ENCODE data around the gene FAM170B.

DNA sequence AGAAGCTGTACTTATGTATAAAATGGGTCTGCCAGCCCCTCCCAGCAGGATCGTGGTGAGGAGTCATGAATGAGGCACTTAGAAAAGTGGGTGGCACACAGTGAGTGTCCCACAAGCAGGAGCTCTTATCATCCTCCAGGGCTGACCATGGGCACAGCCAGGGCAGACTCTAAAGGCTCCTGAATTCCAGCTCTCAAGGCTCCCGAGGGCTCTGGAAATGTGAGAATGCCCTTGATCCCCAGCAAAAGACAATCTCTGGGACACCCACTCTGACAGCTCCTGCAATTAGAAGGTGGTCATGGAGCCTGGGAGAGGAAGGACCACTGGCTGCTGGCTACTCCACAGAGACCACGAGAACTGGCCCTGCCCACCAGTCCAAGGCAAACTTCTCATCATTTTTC lies 20.1 kb downstream of the FAM170B start:
- no peak for TF ChIP-seq ZNF266 (tag by site-specific recombination; IDR thresholded peaks at IDR 0.05; ENCODE audit: low read depth)
- TF ChIP-seq, protein P1, sequence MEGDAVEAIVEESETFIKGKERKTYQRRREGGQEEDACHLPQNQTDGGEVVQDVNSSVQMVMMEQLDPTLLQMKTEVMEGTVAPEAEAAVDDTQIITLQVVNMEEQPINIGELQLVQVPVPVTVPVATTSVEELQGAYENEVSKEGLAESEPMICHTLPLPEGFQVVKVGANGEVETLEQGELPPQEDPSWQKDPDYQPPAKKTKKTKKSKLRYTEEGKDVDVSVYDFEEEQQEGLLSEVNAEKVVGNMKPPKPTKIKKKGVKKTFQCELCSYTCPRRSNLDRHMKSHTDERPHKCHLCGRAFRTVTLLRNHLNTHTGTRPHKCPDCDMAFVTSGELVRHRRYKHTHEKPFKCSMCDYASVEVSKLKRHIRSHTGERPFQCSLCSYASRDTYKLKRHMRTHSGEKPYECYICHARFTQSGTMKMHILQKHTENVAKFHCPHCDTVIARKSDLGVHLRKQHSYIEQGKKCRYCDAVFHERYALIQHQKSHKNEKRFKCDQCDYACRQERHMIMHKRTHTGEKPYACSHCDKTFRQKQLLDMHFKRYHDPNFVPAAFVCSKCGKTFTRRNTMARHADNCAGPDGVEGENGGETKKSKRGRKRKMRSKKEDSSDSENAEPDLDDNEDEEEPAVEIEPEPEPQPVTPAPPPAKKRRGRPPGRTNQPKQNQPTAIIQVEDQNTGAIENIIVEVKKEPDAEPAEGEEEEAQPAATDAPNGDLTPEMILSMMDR (tag by site-specific recombination; IDR thresholded peaks at IDR 0.05) = no peak
- no peak for TF ChIP-seq ZNF707 (tag by site-specific recombination; IDR thresholded peaks at IDR 0.05)
- TF ChIP-seq ZNF776 (tag by site-specific recombination; IDR thresholded peaks at IDR 0.05; ENCODE audit: borderline replicate concordance) = no peak
- TF ChIP-seq, protein P2, sequence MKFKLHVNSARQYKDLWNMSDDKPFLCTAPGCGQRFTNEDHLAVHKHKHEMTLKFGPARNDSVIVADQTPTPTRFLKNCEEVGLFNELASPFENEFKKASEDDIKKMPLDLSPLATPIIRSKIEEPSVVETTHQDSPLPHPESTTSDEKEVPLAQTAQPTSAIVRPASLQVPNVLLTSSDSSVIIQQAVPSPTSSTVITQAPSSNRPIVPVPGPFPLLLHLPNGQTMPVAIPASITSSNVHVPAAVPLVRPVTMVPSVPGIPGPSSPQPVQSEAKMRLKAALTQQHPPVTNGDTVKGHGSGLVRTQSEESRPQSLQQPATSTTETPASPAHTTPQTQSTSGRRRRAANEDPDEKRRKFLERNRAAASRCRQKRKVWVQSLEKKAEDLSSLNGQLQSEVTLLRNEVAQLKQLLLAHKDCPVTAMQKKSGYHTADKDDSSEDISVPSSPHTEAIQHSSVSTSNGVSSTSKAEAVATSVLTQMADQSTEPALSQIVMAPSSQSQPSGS (tag by site-specific recombination; IDR thresholded peaks at IDR 0.05; ENCODE audit: low read depth) = no peak
- no peak for TF ChIP-seq ZNF292 (tag by site-specific recombination; IDR thresholded peaks at IDR 0.05; ENCODE audit: borderline replicate concordance, low read depth)
- TF ChIP-seq, protein P3, sequence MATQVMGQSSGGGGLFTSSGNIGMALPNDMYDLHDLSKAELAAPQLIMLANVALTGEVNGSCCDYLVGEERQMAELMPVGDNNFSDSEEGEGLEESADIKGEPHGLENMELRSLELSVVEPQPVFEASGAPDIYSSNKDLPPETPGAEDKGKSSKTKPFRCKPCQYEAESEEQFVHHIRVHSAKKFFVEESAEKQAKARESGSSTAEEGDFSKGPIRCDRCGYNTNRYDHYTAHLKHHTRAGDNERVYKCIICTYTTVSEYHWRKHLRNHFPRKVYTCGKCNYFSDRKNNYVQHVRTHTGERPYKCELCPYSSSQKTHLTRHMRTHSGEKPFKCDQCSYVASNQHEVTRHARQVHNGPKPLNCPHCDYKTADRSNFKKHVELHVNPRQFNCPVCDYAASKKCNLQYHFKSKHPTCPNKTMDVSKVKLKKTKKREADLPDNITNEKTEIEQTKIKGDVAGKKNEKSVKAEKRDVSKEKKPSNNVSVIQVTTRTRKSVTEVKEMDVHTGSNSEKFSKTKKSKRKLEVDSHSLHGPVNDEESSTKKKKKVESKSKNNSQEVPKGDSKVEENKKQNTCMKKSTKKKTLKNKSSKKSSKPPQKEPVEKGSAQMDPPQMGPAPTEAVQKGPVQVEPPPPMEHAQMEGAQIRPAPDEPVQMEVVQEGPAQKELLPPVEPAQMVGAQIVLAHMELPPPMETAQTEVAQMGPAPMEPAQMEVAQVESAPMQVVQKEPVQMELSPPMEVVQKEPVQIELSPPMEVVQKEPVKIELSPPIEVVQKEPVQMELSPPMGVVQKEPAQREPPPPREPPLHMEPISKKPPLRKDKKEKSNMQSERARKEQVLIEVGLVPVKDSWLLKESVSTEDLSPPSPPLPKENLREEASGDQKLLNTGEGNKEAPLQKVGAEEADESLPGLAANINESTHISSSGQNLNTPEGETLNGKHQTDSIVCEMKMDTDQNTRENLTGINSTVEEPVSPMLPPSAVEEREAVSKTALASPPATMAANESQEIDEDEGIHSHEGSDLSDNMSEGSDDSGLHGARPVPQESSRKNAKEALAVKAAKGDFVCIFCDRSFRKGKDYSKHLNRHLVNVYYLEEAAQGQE (tag by site-specific recombination; IDR thresholded peaks at IDR 0.05) = no peak
- no peak for TF ChIP-seq ZBTB7A (tag by site-specific recombination; IDR thresholded peaks at IDR 0.05; ENCODE audit: low read depth)
- no peak for TF ChIP-seq ZNF223 (tag by site-specific recombination; IDR thresholded peaks at IDR 0.05)
- TF ChIP-seq, protein P4, sequence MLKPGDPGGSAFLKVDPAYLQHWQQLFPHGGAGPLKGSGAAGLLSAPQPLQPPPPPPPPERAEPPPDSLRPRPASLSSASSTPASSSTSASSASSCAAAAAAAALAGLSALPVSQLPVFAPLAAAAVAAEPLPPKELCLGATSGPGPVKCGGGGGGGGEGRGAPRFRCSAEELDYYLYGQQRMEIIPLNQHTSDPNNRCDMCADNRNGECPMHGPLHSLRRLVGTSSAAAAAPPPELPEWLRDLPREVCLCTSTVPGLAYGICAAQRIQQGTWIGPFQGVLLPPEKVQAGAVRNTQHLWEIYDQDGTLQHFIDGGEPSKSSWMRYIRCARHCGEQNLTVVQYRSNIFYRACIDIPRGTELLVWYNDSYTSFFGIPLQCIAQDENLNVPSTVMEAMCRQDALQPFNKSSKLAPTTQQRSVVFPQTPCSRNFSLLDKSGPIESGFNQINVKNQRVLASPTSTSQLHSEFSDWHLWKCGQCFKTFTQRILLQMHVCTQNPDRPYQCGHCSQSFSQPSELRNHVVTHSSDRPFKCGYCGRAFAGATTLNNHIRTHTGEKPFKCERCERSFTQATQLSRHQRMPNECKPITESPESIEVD (tag by site-specific recombination; IDR thresholded peaks at IDR 0.05) = no peak
- TF ChIP-seq YY1 (tag by site-specific recombination; IDR thresholded peaks at IDR 0.05) = no peak
- TF ChIP-seq, protein P5, sequence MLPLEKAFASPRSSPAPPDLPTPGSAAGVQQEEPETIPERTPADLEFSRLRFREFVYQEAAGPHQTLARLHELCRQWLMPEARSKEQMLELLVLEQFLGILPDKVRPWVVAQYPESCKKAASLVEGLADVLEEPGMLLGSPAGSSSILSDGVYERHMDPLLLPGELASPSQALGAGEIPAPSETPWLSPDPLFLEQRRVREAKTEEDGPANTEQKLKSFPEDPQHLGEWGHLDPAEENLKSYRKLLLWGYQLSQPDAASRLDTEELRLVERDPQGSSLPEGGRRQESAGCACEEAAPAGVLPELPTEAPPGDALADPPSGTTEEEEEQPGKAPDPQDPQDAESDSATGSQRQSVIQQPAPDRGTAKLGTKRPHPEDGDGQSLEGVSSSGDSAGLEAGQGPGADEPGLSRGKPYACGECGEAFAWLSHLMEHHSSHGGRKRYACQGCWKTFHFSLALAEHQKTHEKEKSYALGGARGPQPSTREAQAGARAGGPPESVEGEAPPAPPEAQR (tag by site-specific recombination; IDR thresholded peaks at IDR 0.05) = no peak
- TF ChIP-seq ZNF146 (tag by site-specific recombination; IDR thresholded peaks at IDR 0.05) = no peak
